NCI-H2081 (cell line): ENCODE measurements around the gene SPA17.

Experiments
- DNase-seq, 2 experiments: peaks; one replicate each; lab custom pipeline; 2025; lab: John Stamatoyannopoulos, UW

Gene SPA17

DNA sequence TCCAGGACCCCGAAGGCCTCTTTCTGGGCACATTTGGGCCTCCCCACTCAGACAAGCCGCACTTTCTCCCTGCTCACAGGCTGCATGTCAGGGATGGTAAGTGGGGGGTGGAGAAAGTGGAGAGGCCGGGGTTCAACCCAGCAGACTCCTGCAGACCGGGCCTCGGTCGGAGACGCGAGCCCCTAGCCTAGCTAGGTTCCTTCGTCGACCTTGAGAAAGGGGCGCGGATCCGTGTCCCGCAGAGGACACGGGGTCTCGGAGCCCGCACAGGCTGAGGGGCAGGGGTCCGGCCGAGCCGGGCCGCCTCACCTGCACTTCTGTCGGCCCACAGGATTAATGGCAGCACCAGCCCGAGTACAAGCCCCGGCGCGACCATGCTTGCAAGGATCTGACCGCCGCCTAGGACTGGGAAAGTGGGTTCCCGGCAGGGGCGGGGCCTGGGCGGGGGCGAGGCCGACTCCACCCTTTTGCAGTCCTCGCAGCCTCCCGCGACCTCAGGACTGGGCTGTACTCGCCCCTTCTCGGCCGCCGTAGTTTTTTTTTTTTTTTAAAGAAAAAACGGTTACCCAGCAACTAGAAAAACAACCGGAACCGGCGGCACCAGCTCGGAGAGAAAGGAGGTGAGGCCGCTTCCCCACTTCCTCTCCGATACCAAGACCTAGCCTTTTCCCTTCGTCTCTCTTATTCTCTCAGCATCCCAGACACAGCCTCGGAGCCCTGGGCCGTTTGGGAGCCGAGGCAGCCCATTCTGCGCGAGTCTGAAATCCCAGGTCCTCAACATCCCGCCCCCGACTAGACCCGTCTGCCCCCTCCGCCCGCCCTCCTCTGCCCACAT lies at the start of gene SPA17, which contains the start of gene SIAE:
TSS of gene SPA17 (plus strand) at position 572 of the 835 bp plus-strand sequence. CDS start 1,361 bp downstream, outside the sequence.
TSS of gene SIAE (minus strand) at position 407 of the 835 bp plus-strand sequence. CDS start at position 376, 31 bp downstream.
- DNase-seq = peak; percentile 86 to 87

DNA sequence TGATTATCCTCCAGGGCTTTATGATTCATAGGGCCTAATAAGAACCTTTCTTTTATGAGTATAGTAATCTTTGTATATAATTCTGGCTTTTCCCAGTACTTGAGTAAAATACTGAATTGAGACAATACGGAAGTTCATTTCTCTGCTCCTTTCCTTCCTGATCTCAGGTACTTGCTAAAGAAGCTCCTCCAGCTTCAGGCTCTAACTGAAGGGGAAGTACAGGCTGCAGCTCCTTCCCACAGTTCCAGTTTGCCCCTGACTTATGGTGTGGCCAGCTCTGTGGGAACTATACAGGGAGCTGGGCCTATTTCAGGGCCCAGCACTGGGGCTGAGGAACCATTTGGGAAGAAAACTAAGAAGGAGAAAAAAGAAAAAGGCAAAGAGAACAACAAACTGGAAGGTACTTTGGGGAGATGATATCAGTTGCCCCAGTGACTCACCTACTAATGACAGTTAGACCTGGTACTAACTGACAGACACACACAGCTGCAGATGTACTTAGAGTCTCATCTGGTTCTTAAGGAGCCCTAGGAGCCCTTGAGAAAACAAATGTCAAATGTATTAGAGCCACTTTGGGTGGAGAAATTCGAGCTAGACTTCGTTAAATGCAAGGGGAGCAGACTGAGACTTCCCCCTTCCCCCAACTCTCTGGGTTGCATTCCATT lies 48.1 kb upstream of the SPA17 start:
- DNase-seq = no peak

DNA sequence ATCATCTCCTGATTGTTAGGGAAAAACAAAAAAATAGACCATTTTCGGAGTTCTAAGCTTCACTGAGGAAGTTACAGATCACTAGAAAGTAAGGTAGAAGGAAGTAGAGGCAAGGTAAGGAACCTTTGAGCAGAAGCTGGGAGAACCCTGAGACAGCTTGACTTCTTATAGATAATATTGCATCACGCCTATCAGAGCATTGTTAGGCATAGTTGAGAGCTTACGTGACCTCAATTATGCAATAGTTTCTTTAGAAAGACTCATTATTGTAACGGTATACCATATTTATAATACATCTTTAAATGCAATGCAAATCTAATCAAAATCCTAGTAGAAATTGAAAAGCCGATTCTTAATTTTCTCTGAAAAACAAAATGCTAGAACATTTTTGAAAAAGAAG lies 46.2 kb upstream of the SPA17 start:
- no peak for DNase-seq

DNA sequence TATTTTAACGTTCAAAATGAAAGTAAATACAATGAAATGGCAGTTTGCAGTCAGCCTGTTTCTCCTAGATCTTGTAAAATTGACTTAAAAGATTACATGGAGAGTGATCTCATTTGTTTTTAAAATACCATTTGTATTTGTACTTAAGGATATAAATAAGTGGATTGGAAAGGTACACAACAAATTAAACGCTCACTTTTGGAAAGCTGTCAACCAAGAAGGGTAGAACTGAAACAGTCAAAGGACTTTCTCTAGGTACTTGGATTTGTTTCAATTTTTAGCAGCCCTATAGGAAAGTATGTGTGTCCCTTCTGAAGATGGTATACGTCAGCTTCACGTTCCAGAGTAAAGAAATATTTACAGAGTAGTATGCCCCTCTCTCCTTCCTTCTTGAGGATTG lies 43.7 kb upstream of the SPA17 start:
- no peak for DNase-seq

DNA sequence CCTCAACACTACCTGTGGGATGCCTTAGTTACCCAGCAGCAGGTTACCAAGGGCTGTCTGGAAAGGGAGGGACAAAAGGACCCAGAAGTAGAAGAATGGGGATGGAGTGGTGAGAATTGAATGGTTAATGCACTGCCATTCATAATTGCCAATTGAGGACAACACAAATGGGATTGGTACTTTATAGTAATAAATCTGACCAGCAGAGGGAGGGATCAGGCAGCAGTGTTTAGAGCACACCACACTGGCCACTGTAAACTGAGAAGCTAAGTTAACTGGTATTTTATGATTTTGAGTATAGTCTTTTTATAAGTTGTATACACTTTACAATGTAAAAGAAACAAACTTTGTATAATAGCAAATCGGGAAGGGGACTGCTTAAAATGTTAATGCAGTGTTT lies 40.3 kb upstream of the SPA17 start:
- DNase-seq = no peak

DNA sequence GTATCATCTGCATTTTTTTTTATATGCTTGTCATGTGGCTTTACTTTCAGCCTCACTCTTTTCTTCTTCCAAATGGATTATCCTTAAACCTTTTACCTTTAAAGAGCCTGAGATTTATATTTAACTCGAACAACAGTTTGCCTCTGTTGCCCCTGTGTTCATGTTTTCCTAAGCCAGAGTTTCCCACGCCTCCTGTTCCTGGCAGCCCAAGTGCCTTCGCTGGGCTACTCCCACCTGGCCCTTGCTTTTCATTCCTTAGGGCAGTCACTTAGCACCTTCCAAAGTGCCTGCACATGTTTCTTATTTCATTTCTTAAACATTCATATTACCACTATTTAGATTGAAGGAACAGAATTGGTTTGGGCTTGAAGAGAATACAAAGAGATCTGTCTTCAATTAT lies 37.8 kb upstream of the SPA17 start:
- no peak for DNase-seq

DNA sequence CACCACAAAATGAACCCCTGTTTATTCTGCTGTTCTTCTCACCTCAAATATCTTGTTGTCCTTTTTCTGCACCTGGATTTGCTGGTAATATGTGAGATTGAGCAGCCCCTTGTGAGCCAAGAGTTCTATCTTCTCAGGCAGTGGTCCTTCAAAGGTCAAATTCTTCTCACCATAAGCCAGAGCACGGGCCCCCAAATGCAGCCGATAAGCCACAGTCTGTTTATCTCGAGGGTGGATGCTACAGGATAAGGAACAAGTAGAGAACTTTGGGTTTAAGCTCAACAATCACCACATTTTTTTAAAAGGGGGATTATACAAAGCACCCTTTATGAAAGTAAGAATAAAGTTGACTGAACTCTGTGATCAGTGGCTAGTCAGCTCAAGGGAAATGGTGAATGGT lies 35.2 kb upstream of the SPA17 start:
- no peak for DNase-seq

DNA sequence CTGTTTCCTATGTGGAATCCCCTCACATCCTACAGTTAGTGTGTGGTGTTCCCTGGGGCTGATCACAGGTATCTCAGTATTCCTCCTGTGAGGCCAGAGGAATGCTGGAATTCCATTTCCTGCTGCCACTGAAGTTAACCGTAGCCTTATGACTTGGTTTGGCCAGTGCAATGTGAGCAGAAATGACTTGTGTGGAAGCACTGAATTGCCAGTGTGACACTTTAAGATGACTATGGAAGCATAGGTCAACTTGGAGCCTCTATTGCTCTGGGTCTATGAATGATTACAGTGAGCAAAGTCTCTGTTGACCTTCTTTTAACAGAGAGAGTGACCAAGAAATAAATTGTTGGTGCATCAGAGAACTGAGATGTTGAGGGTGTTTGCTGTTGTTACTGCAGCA lies 34.5 kb upstream of the SPA17 start:
- no peak for DNase-seq

DNA sequence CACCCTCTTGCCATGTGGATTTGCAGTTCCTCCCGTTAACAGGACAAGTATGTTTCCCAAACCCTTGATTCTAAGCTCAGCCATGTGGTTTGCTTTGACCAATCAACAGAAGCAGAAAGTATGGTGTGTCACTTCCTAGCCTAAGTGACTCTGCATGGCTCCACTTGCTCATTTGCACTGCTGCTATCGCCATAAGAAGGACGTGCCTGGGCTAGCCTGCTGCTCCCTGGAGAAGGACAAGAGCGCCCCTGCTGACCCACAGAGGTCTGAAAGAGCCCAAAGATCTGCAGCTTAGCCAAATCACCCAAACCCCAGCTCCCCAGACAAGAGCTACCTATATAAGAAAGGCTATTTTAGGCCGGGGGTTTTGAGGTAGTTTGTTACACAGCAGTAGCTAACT lies 33.0 kb upstream of the SPA17 start:
- no peak for DNase-seq

DNA sequence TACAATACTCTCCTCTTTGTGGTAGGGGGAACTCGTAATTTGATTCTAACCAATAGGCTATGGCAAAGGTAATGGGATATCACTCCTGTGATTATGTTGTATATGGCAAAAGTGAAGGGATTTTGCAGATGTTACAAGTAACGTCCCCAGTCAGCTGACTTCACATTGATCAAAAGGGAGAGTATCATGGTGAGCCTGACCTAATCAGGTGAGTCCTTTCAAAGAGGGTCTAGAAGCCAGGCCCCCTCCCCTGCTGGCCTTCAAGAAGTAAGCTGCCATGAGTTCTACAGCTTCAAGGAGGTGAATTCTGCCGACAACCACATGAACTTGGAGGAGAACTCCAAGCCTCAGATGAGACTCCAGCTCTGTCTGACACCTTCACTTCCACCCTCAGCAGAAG lies 31.1 kb upstream of the SPA17 start:
- no peak for DNase-seq

DNA sequence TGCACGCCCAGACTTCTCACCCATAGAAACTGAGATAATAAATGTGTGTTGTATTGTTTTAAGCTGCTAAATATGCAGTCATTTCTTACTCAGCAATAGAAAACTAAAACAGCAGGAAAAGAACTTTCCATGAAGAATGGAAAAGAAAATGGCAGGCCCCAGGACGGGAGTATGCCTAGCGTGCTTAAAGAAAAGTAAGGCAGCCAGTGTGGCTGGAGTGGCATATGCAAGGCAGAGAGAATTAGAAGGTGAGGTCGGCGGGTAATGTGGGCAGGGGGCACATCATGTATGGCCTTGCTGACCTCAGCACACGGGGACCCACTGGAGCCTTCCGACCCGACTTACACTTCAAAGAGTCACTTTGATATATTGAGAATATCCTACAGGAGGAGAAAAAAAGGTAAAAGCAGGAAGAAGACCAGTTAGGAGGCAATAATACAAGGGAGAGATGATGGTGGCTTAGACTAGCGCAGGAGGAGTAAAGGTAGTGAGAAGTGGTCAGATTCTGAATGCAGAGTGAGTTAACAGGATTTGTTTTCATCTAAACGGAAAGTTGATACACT lies 30.6 kb upstream of the SPA17 start:
- DNase-seq = no peak

DNA sequence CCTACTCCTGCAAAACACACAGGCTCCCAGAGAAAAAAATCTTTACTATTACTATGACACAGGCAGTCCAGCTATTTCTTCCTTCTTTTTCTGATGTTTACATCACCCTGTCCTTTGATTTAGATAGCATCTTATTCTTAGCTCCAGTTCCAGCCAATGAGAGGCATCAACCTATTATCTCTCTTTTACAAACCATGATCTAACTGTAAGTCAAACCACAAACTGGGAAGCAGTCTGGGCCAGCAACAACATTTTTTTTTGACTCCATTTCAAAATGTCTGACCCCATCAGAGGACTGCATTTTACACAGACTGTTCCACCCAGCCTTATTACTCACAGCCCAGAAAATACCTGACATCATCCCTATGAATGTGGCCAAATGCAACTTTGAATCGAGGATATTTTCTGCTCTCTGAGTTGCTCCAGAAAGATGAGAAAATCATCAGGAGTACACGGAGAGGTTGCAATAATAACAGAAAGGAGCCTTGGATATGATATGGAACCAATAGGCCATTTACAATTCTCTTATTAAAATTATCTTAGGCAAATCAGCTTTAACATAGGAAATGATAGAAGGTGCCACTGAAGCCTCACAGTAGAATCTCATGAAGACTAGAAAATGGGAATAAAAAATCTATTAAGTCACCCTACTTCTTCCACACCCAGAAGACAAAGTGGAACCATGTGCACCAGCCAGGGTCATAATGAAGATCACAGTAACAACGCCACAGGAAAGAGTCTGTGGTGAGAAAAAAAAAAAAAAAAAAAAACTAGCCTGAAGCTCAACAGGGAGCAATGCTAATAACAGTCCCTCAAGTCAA lies 29.9 kb upstream of the SPA17 start:
- no peak for DNase-seq

DNA sequence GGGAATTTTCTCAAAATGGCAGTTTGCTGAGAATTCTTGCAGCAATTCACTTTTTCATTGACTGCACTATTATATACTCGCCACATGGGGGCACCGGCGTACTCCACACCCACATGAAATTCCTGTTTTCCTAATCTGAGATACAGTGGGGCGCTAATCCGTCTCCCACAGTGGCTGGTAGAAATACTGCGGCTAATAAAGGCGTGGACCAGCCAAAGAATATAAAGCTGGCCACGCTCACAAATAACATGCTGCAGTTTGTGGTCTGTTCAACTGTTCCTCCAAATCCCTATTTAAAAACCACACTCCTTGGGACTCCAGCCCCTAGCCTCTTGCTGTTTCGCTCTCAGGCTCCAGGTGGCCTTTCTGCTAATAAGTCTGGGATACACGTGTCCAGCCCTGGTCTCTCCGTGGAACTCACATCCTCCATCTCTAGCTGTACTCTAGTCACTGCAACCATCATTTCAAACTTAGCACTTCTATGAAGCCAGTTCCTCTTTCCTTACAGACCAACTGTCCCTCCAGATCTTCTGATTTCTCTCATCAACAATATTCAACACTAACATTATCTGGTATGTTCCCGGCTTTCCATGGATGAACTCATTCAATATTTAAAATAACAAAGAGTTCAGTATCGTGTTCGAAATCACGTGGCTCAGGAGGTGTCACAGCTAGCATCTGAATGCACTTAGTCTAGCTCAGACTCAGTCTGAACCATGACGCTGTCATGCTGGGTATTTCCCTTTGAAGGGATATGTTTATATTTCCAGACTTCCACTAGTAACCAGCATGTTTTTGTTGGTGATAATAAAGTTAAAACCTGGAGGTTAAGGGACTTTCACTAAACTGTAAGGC lies 29.1 kb upstream of the SPA17 start:
- peak; percentile 53 to 71 for DNase-seq

DNA sequence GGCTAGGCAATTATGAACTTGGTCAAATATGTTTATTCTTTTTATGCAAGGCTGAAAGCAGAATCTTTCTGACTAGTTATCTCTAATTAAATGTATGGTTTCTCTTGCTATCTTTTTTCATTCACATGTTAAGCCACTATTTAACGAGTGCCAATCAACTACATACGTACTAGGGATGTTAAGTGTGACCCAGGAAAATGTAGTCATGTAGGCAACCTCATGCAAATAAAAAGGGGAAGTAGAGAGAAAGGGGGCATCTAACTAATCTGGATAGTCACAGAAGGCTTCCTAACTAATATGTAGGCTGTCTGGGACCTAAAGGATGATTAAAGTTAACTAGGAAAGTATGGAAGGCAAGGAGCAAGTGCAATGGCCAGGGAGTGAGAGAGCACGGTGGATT lies 27.6 kb upstream of the SPA17 start:
- no peak for DNase-seq

DNA sequence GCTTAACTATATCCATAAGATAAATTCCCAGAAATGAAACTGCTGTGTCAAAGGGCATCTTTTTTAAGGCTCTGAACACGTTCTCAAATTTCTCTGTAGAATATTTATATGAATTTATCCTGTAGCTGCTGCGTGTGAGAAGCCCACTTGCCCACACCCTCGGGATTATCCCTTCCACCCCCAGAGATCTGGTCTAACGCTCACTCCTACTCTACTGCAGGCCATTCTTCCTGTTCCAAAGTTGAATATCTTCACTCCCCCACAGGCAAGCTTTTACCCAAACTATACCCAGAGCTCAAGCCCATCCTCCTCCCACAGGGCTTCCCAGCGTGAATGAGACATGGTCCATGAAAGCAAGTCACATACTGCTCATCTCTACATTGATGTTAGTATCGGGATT lies 25.1 kb upstream of the SPA17 start:
- no peak for DNase-seq

DNA sequence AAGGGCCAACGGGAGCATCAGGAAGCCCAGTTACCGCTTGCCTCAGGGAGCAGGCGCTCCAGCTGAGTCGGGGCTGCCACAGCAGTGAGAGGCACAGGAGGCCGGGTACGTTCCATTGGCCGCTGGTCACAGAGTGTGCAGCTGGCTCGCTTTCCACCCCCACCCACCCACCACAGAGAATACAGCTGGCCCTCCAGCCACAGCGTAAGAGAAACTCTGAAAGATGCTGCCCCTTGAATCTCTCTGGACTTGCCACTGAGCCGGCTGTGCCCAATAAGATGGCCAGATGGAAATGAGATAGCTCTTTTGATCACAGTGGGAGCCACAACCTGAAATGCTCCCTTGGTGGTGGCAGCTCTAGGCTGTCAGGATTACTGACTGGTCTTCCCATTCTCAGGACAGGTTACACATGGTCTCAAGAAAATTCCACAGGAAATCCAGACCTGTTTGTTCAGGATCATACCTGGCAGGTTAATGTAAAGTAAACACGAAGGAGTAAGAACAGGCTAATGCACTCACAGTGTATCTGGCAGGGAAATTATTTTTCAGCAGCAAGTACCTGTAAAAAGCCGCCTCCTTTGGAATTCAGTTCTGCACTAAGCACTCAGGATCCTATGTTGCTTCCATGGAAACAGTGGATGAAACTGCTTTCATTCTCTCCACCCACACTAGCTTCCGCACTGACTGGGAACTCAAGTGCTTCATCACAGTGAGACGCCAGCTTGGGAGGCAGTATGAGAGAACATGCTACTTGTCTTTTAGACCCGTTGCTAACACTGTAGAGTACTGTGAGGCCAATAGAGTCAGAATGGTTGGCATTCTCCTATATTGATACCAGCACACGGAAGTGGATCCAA lies 16.7 kb upstream of the SPA17 start:
- DNase-seq = peak in 1 of 2 experiments; percentile 3

DNA sequence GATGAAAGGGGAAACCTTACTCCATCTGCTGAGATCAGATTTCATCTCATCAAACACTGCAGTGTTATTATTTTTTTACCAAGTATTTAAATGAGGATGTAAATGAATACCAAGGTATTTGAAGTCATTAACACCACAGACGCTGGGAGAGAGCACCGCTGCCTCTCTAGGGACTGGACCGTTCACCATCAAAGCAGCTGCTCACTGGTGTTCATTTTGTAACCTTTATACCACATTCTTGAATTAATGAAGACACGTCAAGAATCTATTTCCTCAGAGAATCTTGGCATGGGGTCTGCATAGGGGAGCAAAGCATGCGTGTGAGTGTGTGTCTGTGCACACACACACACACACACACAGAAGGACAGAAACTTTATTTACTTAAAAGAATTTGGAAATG lies 15.8 kb upstream of the SPA17 start:
- DNase-seq = no peak

DNA sequence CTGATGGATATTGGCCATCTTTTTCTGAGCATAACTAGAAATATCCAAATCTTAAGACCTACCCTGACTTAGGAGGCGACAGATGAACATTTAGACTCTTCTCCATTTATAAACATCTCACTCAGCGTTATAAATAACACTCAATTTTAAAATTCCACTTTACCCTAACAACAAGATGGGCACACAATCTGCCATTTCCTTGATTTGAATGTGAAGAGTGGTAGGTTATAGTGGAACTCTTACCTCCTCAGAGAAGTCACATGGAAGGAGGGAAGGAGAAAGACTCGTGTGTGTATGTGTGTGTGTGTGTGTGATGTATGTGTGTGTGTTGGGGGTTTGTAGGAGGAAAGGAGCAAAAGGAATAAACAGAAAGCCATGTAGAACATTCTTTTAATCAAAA lies 15.2 kb upstream of the SPA17 start:
- DNase-seq = no peak

DNA sequence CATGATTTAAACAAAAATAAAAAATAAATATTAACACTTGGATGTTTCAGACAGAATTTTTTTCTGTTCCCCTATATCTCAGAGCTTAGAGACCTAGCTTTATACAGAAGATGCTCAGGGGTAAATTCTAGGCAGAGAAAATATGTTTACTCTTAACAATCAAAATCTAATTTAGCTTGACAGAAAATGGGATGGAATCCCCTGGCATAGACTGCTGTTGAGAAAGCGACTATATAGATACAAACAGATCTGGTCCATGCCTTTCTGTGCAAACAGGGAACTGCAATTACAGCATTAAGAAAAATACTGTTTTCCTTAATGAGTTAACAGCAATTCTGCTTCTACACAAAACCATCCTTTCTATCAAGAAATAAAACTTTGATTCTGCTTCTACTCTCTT lies 14.7 kb upstream of the SPA17 start:
- DNase-seq = no peak

DNA sequence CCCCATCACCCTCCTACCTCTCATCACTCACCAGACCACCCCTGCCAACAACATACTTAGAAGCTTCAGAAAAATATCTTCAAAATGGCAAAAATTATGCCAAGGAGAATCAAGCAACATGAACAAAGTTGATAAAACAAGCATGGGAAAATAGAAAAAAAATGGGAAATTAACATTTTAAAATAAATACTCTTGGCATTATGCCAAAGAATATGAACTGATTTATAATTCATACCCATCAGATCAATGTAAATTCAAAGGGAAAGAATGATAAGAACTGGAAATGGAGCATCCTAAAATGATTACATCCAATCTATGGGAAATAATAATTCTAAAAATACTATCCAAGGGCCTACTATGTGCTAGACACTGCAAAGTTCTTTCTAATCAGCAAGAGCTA lies 12.2 kb upstream of the SPA17 start:
- no peak for DNase-seq
